NCI-H510A (cell line): ENCODE data around the gene FGF18.

Experiments
- DNase-seq: peaks from one replicate; lab custom pipeline; 2025; lab: John Stamatoyannopoulos, UW

Gene FGF18

GRCh38 chr5:171442287-171443042, 23.0 kb downstream of the FGF18 start:
- no peak for DNase-seq

- DNase-seq: no peak
Observed at GRCh38 chr5:171444582-171444981, 25.1 kb downstream of the FGF18 start.

- DNase-seq: no peak
Observed at GRCh38 chr5:171445644-171446516, 26.4 kb downstream of the FGF18 start.

- DNase-seq: no peak
Observed at GRCh38 chr5:171447226-171447625, 27.8 kb downstream of the FGF18 start.

DNA sequence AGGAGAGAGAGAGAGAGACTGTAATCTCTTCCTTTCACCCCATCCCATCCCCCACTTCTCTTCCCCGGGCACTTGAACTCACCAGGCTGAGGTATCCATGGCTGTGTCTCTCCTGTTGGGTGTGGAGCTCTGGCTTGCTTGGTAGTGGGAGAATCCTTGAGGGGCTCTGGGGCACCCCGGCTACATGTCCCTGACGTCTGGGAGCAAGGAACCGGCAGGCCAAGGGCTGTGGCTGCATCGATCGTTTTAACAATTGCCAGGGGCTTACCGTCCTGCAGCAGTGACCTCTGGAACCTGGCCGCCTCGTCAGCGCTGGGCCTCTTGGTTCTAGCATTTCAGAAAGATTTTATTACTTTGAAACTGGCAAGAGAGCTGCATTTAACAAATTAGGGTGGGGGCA, 30.0 kb downstream of the FGF18 start:
- no peak for DNase-seq

- DNase-seq: no peak
Observed at GRCh38 chr5:171450423-171451331, 31.2 kb downstream of the FGF18 start.

DNA sequence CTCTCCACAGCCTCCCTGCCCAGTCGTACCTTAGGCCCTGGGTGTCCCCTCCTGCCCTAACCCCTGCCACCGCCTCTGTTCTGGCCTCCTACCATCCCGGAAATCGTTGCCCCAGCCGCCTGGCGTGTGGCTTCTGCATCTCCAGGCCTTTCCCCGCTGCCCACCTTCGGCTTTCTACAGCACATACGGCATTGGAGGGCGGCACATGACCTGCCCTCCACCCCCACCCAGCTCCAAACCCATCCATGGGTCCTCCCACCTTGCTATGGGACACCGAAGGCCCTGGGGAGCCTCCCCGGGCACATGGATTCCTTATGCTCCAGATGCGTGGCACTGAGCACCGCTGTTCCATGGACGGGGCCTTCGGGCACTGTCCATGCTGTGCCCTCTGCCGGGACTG, 32.0 kb downstream of the FGF18 start:
- DNase-seq: no peak

DNA sequence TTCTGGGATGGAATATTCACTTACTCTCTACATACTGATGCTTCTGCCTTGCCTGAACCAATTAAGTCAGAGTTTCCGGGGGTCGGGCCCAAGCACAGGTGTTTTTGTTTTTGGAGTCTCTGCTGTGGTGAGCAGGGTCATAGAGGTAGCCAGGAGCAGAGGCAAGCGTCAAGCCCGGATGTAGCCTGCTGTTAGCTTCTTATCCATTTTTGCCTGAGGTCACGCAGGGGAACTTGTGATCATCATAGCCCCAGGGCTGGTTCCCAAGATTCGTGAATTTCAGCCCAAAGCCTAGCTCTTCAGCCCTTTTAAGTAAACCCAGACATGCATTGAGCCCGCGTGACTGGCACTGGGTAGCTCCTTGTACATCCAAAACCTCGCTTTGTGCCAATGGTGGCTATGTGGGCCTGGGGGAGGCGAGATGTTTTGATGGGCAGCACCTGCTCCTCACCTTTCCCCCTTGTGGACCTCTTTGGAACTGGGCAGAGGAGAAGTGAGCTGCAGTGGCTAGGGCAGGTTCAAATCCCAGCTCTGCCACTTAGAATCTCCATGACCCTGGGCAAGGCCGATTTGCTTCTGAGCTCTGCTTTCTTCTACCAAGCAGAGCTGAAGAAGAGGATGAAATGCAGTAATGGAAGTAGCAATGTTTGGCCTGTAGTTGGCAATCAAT, 33.7 kb downstream of the FGF18 start:
- no peak for DNase-seq

GRCh38 chr5:171453988-171454387, 34.5 kb downstream of the FGF18 start:
- DNase-seq: no peak

DNA sequence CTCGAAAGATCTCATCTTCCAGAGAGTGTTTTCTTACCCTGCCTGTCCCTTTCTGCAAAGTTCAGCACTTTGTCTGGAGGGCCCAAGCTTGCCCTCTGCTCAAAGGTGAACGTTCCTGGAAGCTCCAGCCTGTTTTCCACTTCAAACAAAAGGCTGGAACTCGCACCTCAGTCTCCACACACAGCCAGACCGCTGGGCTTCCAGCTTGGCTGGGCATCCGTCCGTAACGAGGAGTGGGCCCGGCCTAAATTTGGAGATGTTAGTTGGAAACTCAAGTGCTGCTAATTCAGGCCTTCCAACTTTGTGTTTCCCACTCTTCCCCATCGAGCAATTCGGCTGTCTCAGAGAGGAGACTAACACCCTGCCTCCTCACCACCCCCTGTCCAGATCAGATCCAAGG, 35.1 kb downstream of the FGF18 start:
- no peak for DNase-seq

- no peak for DNase-seq
Observed at GRCh38 chr5:171455522-171455921, 36.1 kb downstream of the FGF18 start.

DNA sequence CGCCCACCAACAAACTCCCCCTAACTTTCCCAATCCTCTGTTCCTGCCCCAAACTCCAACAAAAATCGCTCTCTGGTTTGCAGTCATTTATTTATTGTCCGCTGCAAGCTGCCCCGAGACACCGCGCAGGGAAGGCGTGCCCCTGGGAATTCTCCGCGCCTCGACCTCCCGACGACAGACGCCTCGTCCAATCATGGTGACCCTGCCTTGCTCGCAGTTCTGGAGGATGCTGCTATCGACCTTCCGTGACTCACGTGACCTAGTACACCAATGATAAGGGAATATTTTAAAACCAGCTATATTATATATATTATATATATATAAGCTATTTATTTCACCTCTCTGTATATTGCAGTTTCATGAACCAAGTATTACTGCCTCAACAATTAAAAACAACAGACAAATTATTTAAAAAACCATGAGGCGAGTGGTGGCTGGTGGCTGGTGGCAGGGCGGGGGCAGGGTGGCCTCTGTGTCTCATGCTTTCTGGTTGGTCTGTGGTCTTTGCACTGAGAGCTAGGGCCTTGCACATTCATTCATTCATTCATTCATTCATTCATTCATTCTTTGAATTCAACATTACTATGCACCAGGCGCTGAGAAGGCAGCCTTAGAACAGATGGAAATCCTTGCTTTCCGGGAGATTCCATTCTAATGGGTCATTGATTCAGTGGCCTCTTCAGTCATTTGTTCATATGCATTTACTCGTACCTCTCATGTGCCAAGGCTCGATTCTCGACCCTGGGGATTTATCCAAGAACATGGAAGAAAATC, 37.9 kb downstream of the FGF18 start:
- no peak for DNase-seq

GRCh38 chr5:171459839-171460238, 40.4 kb downstream of the FGF18 start:
- DNase-seq: no peak

GRCh38 chr5:171462136-171462927, 42.9 kb downstream of the FGF18 start:
- no peak for DNase-seq

DNA sequence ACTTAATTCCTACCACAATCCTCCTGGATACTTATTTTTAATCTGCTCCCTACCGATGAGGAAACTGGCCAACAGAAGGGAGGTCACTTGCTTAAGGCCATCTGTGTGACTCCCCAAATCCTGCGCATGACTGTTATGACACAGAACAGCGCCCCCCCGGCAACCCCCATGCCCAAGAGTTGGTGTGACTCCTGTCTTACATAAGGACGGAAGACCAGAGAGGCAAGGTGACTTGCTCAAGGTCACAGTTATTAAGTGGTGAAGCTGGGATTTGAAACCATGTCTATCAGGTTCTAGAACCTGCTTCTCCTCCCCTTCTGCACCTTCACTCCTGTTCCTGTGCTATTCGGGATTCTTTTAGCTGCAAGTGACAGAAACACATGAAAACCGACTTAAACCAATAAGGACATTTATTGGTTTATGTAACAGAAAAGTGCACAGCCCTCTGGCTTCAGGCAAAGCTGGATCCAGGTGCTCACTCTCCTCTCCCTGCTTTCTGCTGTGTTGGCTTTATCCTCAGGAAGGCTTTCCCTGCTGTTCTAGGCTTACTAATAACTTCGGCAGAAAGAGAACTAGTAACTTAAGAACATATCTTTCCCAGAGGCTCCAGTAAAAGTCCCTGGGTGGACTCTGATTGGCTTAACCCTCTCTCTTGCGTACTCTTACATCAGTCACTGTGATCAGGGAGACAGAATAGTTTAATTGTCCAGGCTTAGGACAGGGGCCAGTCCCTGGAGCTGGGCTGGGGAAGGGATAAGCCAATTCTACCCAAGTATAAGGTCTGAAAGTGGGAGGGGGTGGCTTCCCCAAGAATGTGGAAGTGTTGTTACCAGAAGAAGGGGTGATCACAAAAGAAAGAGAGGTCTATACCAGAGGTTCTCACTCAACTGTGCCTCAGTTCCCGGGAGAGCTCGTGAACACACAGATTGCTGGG, 43.7 kb downstream of the FGF18 start:
- DNase-seq: no peak

DNA sequence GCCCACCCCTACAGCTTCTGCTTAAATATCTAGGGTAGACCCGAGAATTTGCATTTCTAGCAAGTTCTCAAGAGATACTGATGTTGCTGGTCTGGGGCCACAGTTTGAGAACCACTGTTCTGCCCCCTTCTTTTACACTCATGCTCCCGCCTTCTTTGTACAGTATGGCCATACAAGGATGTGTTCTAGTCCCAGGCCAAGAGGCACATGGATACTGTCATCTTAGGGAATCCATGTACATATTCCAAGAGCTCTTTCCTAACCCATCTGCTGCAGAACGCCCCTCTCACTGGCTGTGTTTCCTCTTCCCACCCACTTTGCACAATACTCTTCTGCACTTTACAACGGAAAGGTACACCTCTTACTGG, 44.4 kb downstream of the FGF18 start:
- no peak for DNase-seq

DNA sequence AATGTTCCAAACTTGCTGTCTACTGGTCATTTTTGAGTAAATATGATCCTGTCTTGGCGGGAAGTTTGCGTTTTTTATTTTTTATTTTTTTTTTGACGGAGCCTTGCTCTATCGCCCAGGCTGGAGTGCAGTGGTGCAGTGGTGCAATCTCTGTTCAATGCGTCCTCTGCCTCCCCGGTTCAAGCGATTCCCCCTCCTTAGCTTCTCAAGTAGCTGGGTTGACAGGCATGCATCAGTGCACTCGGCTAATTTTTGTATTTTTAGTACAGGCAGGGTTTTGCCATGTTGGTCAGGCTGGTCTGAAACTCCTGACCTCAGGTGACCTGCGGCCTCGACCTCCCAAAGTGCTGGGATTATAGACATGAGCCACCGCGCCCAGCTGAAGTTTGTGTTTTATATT, 45.4 kb downstream of the FGF18 start:
- DNase-seq: no peak

DNA sequence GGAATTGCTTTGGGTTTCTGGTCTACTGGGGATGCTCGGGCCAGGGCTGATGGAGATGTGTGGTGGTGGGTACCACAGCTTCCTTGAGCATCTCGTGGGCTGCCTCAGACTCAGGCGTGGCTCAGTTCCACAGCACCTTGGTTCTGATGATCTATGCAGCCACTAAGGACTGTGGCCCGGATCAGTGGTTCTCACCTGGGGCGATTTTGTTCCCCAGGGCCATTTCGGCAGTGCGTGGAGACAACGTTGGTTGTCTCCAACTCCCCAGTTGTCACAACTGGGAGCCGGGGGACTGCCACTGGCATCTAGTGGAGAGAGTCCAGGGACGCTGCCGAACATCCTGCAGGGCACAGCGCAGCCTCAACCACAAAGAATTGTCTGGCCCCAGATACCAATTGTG, 47.7 kb downstream of the FGF18 start:
- no peak for DNase-seq

DNA sequence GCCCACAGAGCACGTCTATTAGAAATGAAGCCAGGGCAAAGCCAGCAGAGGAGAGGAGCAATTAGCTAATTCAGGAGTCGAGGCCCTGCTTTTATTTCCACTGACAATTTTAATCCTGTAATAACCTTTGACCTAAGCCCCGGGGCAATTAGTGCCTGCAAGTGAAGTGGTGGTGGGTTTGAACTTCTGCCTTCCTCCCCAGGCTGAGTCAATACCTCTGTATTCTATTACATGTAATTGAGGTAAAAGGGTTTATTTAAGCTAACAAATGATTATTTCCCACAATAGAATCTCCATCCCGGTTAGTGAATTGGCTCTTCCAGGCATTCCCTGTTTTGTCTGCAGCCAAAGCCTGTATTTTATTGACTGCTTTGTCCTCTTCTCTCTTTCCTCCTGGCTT, 49.9 kb downstream of the FGF18 start:
- no peak for DNase-seq
